HepG2 (cell line): ENCODE results near the gene KIF26B. TPM values are rescaled to one million over a fixed set of nuclear protein-coding genes. Genes with fewer than 3 reads are reported as not detected.

Experiments used
- ATAC-seq: fragments of 200-7000 bp; cut with Tn5 transposase; 3 replicates; pipeline ENCODE4 v1.9.1; 2020; ENCODE audit warnings: mild to moderate bottlenecking, moderate library complexity
- BruUV-seq: library from RNA; stranded (reverse); fragments of 400-500 nt; replicated peaks from 2 replicates; lab custom pipeline; 2021; lab: Mats Ljungman, UMichigan
- CTCF ChIA-PET: fragments of 300-600 bp; formaldehyde crosslinking; extraction: SDS; loops from one replicate; lab custom pipeline; 2021; ENCODE audit warnings: low total read pairs, inconsistent platforms, low intra/inter-chr PET ratio; lab: Yijun Ruan, JAX
- POLR2A ChIA-PET: fragments of 350-600 bp; sonication (Branson Sonifier 250); formaldehyde crosslinking; loops from one replicate; lab custom pipeline; 2020; ENCODE audit warnings: antibody characterized with exemption, inconsistent platforms; lab: Yijun Ruan, JAX
- DNase-seq: peaks from one replicate; pipeline ENCODE4 v3.0.0-alpha.2; 2015; ENCODE audit warnings: low spot score
- FAIRE-seq: peaks from 3 replicates; lab custom pipeline; 2011; peaks lifted over from hg19 to GRCh38; lab: Jason Lieb, UNC
- H2AFZ ChIP-seq: one replicate; pipeline ENCODE4 v1.6.1; 2011; ENCODE audit warnings: low read length, inconsistent platforms
- H3K27ac ChIP-seq: fragments of 300-600 bp; 3 replicates; pipeline ENCODE4 v1.8.0; 2011; ENCODE audit warnings: mixed run types, mild to moderate bottlenecking, mixed read lengths, low read length, inconsistent platforms; ENCODE audit not compliant: insufficient read depth; ENCODE audit errors: extremely low read length
- H3K27me3 ChIP-seq, 2 experiments: fragments of 200-600 bp in 1 of 2; 2 replicates in 1 of 2; 3 replicates in 1 of 2; pipeline versions ENCODE4 v1.6.0 to v1.8.0; 2011; ENCODE audit warnings: low read length in 2 of 2, mild to moderate bottlenecking in 2 of 2, moderate library complexity in 2 of 2, inconsistent platforms in 1 of 2; ENCODE audit not compliant: insufficient read depth in 2 of 2, control insufficient read depth in 1 of 2
- H3K36me3 ChIP-seq, 2 experiments: fragments of 200-600 bp in 1 of 2; replicated peaks in 1 of 2; 2 replicates in 1 of 2; 3 replicates in 1 of 2; pipeline versions ENCODE4 v1.5.1 to v1.8.0; 2011; ENCODE audit warnings: low read length in 2 of 2, inconsistent platforms in 1 of 2; ENCODE audit not compliant: insufficient read depth in 2 of 2, control insufficient read depth in 1 of 2
- H3K4me1 ChIP-seq: 2 replicates; pipeline ENCODE4 v1.5.1; 2012; ENCODE audit warnings: low read length, inconsistent platforms; ENCODE audit not compliant: insufficient read depth
- H3K4me2 ChIP-seq: 2 replicates; pipeline ENCODE4 v1.6.0; 2011; ENCODE audit warnings: low read depth, low read length, inconsistent platforms
- H3K4me3 ChIP-seq, 3 experiments: fragments of 200-600 bp in 1 of 3; sonication (generic), shearing (Covaris generic) in 1 of 3; replicated peaks in 1 of 3; 2 replicates each; pipeline ENCODE4 v1.5.1; 2011 to 2016; ENCODE audit warnings: low read length in 3 of 3, inconsistent platforms in 2 of 3, low read depth in 2 of 3, mild to moderate bottlenecking in 2 of 3, control low read depth in 1 of 3, mixed read lengths in 1 of 3; ENCODE audit not compliant: insufficient read depth in 1 of 3
- H3K79me2 ChIP-seq: one replicate; pipeline ENCODE4 v1.6.1; 2011; ENCODE audit warnings: low read length, inconsistent platforms; ENCODE audit not compliant: insufficient read depth
- H3K9ac ChIP-seq: 2 replicates; pipeline ENCODE4 v1.6.0; 2011; ENCODE audit warnings: mild to moderate bottlenecking, low read depth, low read length, inconsistent platforms; ENCODE audit not compliant: insufficient read depth
- H3K9me3 ChIP-seq: 2 replicates; pipeline ENCODE4 v1.5.1; 2012; ENCODE audit warnings: mild to moderate bottlenecking, low read length
- H4K20me1 ChIP-seq: 2 replicates; pipeline ENCODE4 v1.6.0; 2011; ENCODE audit warnings: inconsistent platforms, mild to moderate bottlenecking, low read length, moderate library complexity; ENCODE audit not compliant: insufficient read depth
- FOXK2 ChIP-seq: fragments of 450-650 bp; IDR thresholded peaks from 2 replicates; pipeline ENCODE4 v1.6.1; 2016
- HOXA7 ChIP-seq: sonication (generic); formaldehyde crosslinking; IDR thresholded peaks from 2 replicates; pipeline ENCODE4 v1.8.1; 2022; ENCODE audit warnings: mild to moderate bottlenecking, missing genetic modification reagents, moderate library complexity
- LRRFIP1 ChIP-seq: sonication (generic); formaldehyde crosslinking; conservative IDR thresholded peaks from 2 replicates; pipeline ENCODE4 v1.4.0; 2020; ENCODE audit warnings: missing genetic modification reagents
- MXI1 ChIP-seq: IDR thresholded peaks from 3 replicates; pipeline ENCODE4 v1.6.1; 2012; ENCODE audit warnings: low read depth, low read length, inconsistent platforms, borderline replicate concordance
- NFE2L2 ChIP-seq: fragments of 150-350 bp; IDR thresholded peaks from 2 replicates; pipeline ENCODE4 v1.6.1; 2014; ENCODE audit warnings: low read length
- RFX1 ChIP-seq: fragments of 450-650 bp; IDR thresholded peaks from 2 replicates; pipeline ENCODE4 v1.6.1; 2017
- SATB2 ChIP-seq: sonication (generic); formaldehyde crosslinking; IDR thresholded peaks from 2 replicates; pipeline ENCODE4 v1.5.0; 2020; ENCODE audit warnings: missing genetic modification reagents
- ZMYM2 ChIP-seq: sonication (generic); formaldehyde crosslinking; IDR thresholded peaks from 2 replicates; pipeline ENCODE4 v1.8.0; 2022; ENCODE audit warnings: mild to moderate bottlenecking, missing genetic modification reagents
- ZNF558 ChIP-seq: sonication (generic); formaldehyde crosslinking; IDR thresholded peaks from 2 replicates; pipeline ENCODE4 v1.9.0; 2022; ENCODE audit warnings: mild to moderate bottlenecking, missing genetic modification reagents, borderline replicate concordance
- ZNF569 ChIP-seq: sonication (generic); formaldehyde crosslinking; IDR thresholded peaks from 2 replicates; pipeline ENCODE4 v1.5.0; 2020; ENCODE audit warnings: mild to moderate bottlenecking, missing genetic modification reagents, moderate library complexity, borderline replicate concordance
- ZNF672 ChIP-seq: sonication (generic); formaldehyde crosslinking; IDR thresholded peaks from 2 replicates; pipeline ENCODE4 v1.8.1; 2022; ENCODE audit warnings: missing genetic modification reagents
- WGBS: methylation state at CpG from one replicate; pipeline ENCODE4 v1.1.6; 2017; ENCODE audit warnings: low lambda C conversion rate; 5-methylcytosine and 5-hydroxymethylcytosine counted together
- in situ Hi-C: cut with HindIII; loops from 2 replicates; pipeline ENCODE4 v1.10.0; 2017; ENCODE audit warnings: low pct_unique_long_range_greater_than_20kb; ENCODE audit not compliant: extremely low pct_ligation_motif_present
- intact Hi-C: fragments of 100-400 bp; cut with micrococcal nuclease; formaldehyde crosslinking; loops from one replicate; pipeline ENCODE4 v1.10.0; 2022; ENCODE audit not compliant: unreplicated experiment
- polyA plus RNA-seq, 8 experiments: library from polyadenylated mRNA; depleted of rRNA in 3 of 8; stranded (reverse) in 7 of 8; unstranded in 1 of 8; fragments of >200 nt; fragmentation: Illumina TruSeq in 4 of 8; extraction: Trizol in 4 of 8; gene quantifications; 2 replicates each; pipeline versions ENCODE4 v1.2.1 to v1.2.3, GENCODE V29; 2011 to 2016; ENCODE audit warnings: low read depth in 4 of 8, missing spikeins in 1 of 8, mixed read lengths in 1 of 8; ENCODE audit not compliant: insufficient read depth in 1 of 8
- total RNA-seq, 5 experiments: library from RNA; depleted of rRNA; stranded (reverse); fragments of >200 nt; fragmentation: Illumina TruSeq; extraction: Trizol; gene quantifications; 2 replicates each; pipeline ENCODE4 v1.2.3, GENCODE V29; 2016; ENCODE audit warnings: low read depth in 1 of 5
- TF ChIP-seq, protein P1 (sequence below): fragments of 450-650 bp; IDR thresholded peaks from 2 replicates; pipeline ENCODE4 v1.6.1; 2017; ENCODE audit warnings: mild to moderate bottlenecking

Gene KIF26B
- total and polyA plus RNA-seq, 2 of the 13 experiments (the other 11 are each of a cell fraction or from before 2014, with no cell fraction given): 0.08 to 0.09 TPM

GRCh38 chr1:245606157-245606725, 451.5 kb downstream of the KIF26B start:
- Histone ChIP-seq H3K27ac (no peak overlapping the region), H3K4me3 (no peak overlapping the region), H3K79me2 (no peaks in the 10 kb centered on the region), H3K4me2 (no peak overlapping the region), H3K9ac (no peak overlapping the region), H3K36me3 (no peaks in the 10 kb centered on the region), H3K27me3 (no peaks in the 10 kb centered on the region), H4K20me1 (no peaks in the 10 kb centered on the region), H3K4me1 (peaks cover 5% of the 10 kb centered on the region), H2AFZ (no peak overlapping the region), H3K9me3 (no peaks in the 10 kb centered on the region)
- ATAC-seq: no peak
- no peak for FAIRE-seq
- ChIA-PET POLR2A (no interaction called here), CTCF (no interaction called here)
- no peak for DNase-seq
- intact Hi-C loops (no loop called here), in situ Hi-C loops (no loop called here)
- no peak for TF ChIP-seq FOXK2
- no peak for TF ChIP-seq MXI1
- TF ChIP-seq LRRFIP1: no peak
- TF ChIP-seq ZNF672 (CRISPR knock-in tag): no peak
- no peak for TF ChIP-seq SATB2
- TF ChIP-seq ZNF569: no peak
- no peak for TF ChIP-seq ZMYM2 (CRISPR knock-in tag)
- no peak for TF ChIP-seq HOXA7 (CRISPR knock-in tag)
- TF ChIP-seq ZNF558 (CRISPR knock-in tag): no peak
- TF ChIP-seq RFX1: no peak
- no peak for TF ChIP-seq NFE2L2
- TF ChIP-seq, protein P1, sequence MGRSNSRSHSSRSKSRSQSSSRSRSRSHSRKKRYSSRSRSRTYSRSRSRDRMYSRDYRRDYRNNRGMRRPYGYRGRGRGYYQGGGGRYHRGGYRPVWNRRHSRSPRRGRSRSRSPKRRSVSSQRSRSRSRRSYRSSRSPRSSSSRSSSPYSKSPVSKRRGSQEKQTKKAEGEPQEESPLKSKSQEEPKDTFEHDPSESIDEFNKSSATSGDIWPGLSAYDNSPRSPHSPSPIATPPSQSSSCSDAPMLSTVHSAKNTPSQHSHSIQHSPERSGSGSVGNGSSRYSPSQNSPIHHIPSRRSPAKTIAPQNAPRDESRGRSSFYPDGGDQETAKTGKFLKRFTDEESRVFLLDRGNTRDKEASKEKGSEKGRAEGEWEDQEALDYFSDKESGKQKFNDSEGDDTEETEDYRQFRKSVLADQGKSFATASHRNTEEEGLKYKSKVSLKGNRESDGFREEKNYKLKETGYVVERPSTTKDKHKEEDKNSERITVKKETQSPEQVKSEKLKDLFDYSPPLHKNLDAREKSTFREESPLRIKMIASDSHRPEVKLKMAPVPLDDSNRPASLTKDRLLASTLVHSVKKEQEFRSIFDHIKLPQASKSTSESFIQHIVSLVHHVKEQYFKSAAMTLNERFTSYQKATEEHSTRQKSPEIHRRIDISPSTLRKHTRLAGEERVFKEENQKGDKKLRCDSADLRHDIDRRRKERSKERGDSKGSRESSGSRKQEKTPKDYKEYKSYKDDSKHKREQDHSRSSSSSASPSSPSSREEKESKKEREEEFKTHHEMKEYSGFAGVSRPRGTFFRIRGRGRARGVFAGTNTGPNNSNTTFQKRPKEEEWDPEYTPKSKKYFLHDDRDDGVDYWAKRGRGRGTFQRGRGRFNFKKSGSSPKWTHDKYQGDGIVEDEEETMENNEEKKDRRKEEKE: no peak
- BruUV-seq: no TSS peak
- WGBS: 76% methylated on average over 12 of the region's 16 CpGs
